ENCODE results near the gene ZNF680.
"Not testable (repeated sequence)": the region's sequence is repeated elsewhere in the genome, so short reads cannot be mapped to it uniquely, and the experiment has no call there.

The ZNF680 gene

DNA sequence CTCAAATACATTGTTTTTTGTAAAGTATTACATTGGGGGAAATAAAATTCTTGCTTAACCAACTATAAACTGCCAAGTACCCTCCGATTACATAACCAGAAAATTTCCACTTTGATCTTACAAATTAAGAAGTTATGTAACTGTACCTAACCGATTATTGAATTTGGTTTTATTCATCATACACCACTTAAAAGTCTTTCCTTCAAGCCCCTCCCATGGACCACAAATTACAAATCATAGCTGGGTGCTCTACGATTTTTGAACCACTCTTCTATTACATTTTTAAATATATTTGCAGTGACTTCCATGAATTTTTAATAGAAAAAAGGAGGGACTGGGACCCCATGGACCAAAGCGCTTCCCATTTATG lies 630 bp downstream of the ZNF680 start:
- Histone ChIP-seq H3K36me3 (ENCODE audit: insufficient read depth, low read length) (peaks cover 23% of the 10 kb centered on the region), H3K9ac (ENCODE audit: insufficient read length) (peak overlapping the region; percentile 87), H3K4me3 (peak overlapping the region; percentile 93), H3K9me3 (ENCODE audit: low read depth, low read length) (no peaks in the 10 kb centered on the region), H3K27ac (peak overlapping the region; percentile 68; the same call in 1 of the 2 replicates)
- TF ChIP-seq EZH2 (IDR thresholded peaks at IDR 0.05) (no peak), FOXP2 (optimal IDR thresholded peaks at IDR 0.05; ENCODE audit: control extremely low read depth, extremely low read length, insufficient read depth) (no peak), POLR2AphosphoS5 (IDR thresholded peaks at IDR 0.05; ENCODE audit: borderline replicate concordance, low read depth, low read length) (no peak)
- DNase-seq (ENCODE audit: low read depth, low spot score): no peak

DNA sequence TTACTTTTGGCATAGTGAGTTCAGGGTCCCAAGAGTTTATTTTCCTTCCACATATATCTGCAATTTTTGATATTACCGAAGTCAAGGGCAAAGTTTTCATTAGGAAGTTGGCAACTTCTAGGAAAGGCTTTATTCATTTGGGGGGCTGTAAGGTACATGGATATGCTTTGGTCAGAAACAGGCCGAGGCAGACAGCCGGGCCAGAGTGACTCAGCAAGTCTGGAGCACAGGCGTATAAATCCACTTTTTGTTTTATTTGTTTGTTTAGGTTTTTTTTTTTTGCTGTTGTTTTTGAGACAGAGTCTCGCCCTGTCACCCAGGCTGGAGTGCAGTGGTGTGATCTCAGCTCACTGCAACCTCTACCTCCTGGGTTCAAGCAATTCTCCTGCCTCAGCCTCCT lies 3.7 kb downstream of the ZNF680 start:
- no peak overlapping the region for H3K4me3 ChIP-seq
- H3K9ac ChIP-seq (ENCODE audit: insufficient read length): no peak overlapping the region
- H3K9me3 ChIP-seq (ENCODE audit: low read depth, low read length): no peaks in the 10 kb centered on the region
- no peak overlapping the region for H3K27ac ChIP-seq
- peaks cover 26% of the 10 kb centered on the region for H3K36me3 ChIP-seq (ENCODE audit: insufficient read depth, low read length)
- TF ChIP-seq FOXP2 (optimal IDR thresholded peaks at IDR 0.05; ENCODE audit: control extremely low read depth, extremely low read length, insufficient read depth) (no peak), EZH2 (IDR thresholded peaks at IDR 0.05) (no peak), POLR2AphosphoS5 (IDR thresholded peaks at IDR 0.05; ENCODE audit: borderline replicate concordance, low read depth, low read length) (no peak)
- no peak for DNase-seq (ENCODE audit: low read depth, low spot score)

- peaks cover 26% of the 10 kb centered on the region for H3K36me3 ChIP-seq (ENCODE audit: insufficient read depth, low read length)
- H3K9ac ChIP-seq (ENCODE audit: insufficient read length): no peak overlapping the region
- no peaks in the 10 kb centered on the region for H3K9me3 ChIP-seq (ENCODE audit: low read depth, low read length)
- H3K4me3 ChIP-seq: no peak overlapping the region
- no peak for DNase-seq (ENCODE audit: low read depth, low spot score)
- TF ChIP-seq FOXP2 (optimal IDR thresholded peaks at IDR 0.05; ENCODE audit: control extremely low read depth, extremely low read length, insufficient read depth): no peak
- TF ChIP-seq EZH2 (IDR thresholded peaks at IDR 0.05): no peak
- no peak for TF ChIP-seq POLR2AphosphoS5 (IDR thresholded peaks at IDR 0.05; ENCODE audit: borderline replicate concordance, low read depth, low read length)
- no peak overlapping the region for H3K27ac ChIP-seq
These were observed 4.1 kb downstream of the ZNF680 start for GRCh38 chr7:64558781-64559180.

- no peak for DNase-seq (ENCODE audit: low read depth, low spot score)
- no peak overlapping the region for H3K27ac ChIP-seq
- no peak overlapping the region for H3K9ac ChIP-seq (ENCODE audit: insufficient read length)
- H3K4me3 ChIP-seq: no peak overlapping the region
- peaks cover 26% of the 10 kb centered on the region for H3K36me3 ChIP-seq (ENCODE audit: insufficient read depth, low read length)
- no peaks in the 10 kb centered on the region for H3K9me3 ChIP-seq (ENCODE audit: low read depth, low read length)
- TF ChIP-seq POLR2AphosphoS5 (IDR thresholded peaks at IDR 0.05; ENCODE audit: borderline replicate concordance, low read depth, low read length): no peak
- TF ChIP-seq EZH2 (IDR thresholded peaks at IDR 0.05): no peak
- TF ChIP-seq FOXP2 (optimal IDR thresholded peaks at IDR 0.05; ENCODE audit: control extremely low read depth, extremely low read length, insufficient read depth): no peak
These were observed 4.6 kb downstream of the ZNF680 start for GRCh38 chr7:64558323-64558705.

GRCh38 chr7:64557601-64558322 lies 5.1 kb downstream of the ZNF680 start:
- Histone ChIP-seq H3K9me3 (ENCODE audit: low read depth, low read length) (no peaks in the 10 kb centered on the region), H3K4me3 (no peak overlapping the region), H3K36me3 (ENCODE audit: insufficient read depth, low read length) (peaks cover 26% of the 10 kb centered on the region), H3K9ac (ENCODE audit: insufficient read length) (no peak overlapping the region), H3K27ac (no peak overlapping the region)
- TF ChIP-seq FOXP2 (optimal IDR thresholded peaks at IDR 0.05; ENCODE audit: control extremely low read depth, extremely low read length, insufficient read depth): no peak
- TF ChIP-seq POLR2AphosphoS5 (IDR thresholded peaks at IDR 0.05; ENCODE audit: borderline replicate concordance, low read depth, low read length): no peak
- no peak for TF ChIP-seq EZH2 (IDR thresholded peaks at IDR 0.05)
- DNase-seq (ENCODE audit: low read depth, low spot score): no peak

DNA sequence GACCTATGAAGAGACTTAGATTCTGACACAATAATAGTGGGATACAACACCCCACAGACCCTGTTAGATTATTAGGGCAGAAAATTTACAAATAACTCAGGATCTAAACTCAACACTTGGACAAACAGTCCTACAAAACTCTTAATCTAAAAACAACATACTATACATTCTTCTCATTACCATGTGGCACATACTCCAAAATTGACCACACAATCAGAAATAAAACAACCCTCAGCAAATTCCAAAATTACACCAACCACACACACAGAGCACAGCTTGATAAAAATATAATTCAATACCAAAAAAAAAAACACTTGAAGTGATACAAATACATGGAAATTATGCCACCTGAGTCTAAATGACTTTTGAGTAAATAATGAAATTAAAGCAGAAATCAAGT lies 7.8 kb downstream of the ZNF680 start:
- TF ChIP-seq EZH2 (IDR thresholded peaks at IDR 0.05) (no peak), FOXP2 (optimal IDR thresholded peaks at IDR 0.05; ENCODE audit: control extremely low read depth, extremely low read length, insufficient read depth) (no peak), POLR2AphosphoS5 (IDR thresholded peaks at IDR 0.05; ENCODE audit: borderline replicate concordance, low read depth, low read length) (no peak)
- DNase-seq (ENCODE audit: low read depth, low spot score): no peak
- H3K4me3 ChIP-seq: no peak overlapping the region
- no peaks in the 10 kb centered on the region for H3K9me3 ChIP-seq (ENCODE audit: low read depth, low read length)
- H3K27ac ChIP-seq: no peak overlapping the region
- peaks cover 21% of the 10 kb centered on the region for H3K36me3 ChIP-seq (ENCODE audit: insufficient read depth, low read length)
- H3K9ac ChIP-seq (ENCODE audit: insufficient read length): no peak overlapping the region

GRCh38 chr7:64554188-64554587 lies 8.7 kb downstream of the ZNF680 start:
- DNase-seq (ENCODE audit: low read depth, low spot score); H3K27ac ChIP-seq; H3K4me3 ChIP-seq; H3K9me3 ChIP-seq (ENCODE audit: low read depth, low read length); H3K9ac ChIP-seq (ENCODE audit: insufficient read length): not testable (repeated sequence)
- H3K36me3 ChIP-seq (ENCODE audit: insufficient read depth, low read length): peaks cover 26% of the 10 kb centered on the region

- DNase-seq (ENCODE audit: low read depth, low spot score): no peak
- H3K27ac ChIP-seq: no peak overlapping the region
- no peak for TF ChIP-seq POLR2AphosphoS5 (IDR thresholded peaks at IDR 0.05; ENCODE audit: borderline replicate concordance, low read depth, low read length)
- TF ChIP-seq FOXP2 (optimal IDR thresholded peaks at IDR 0.05; ENCODE audit: control extremely low read depth, extremely low read length, insufficient read depth): no peak
- H3K9me3 ChIP-seq (ENCODE audit: low read depth, low read length): no peaks in the 10 kb centered on the region
- H3K36me3 ChIP-seq (ENCODE audit: insufficient read depth, low read length): peaks cover 28% of the 10 kb centered on the region; the same call in 1 of the 2 replicates
- H3K9ac ChIP-seq (ENCODE audit: insufficient read length): no peak overlapping the region
- H3K4me3 ChIP-seq: no peak overlapping the region
These were observed 11.3 kb downstream of the ZNF680 start for GRCh38 chr7:64551375-64552142.
